Keratinocyte (primary cell): ENCODE measurements around the gene PLAAT2.

Source experiments
- CTCF ChIP-seq, 3 experiments: IDR thresholded peaks in 1 of 3; conservative IDR thresholded peaks in 1 of 3; optimal IDR thresholded peaks in 1 of 3; 2 replicates in 2 of 3; 3 replicates in 1 of 3; pipeline versions ENCODE3 to v1.5.1; 2011; ENCODE audit warnings: low read length in 3 of 3, mild to moderate bottlenecking in 3 of 3, moderate library complexity in 2 of 3, control low read depth in 1 of 3, inconsistent platforms in 1 of 3; ENCODE audit not compliant: insufficient read depth in 2 of 3; ENCODE audit errors: extremely low read depth in 1 of 3
- EZH2 ChIP-seq: IDR thresholded peaks from one replicate; pipeline ENCODE4 v1.6.1; 2012; ENCODE audit warnings: inconsistent platforms, mild to moderate bottlenecking, low read length, moderate library complexity

- TF ChIP-seq CTCF (optimal IDR thresholded peaks at IDR 0.05 in 1 of 3, IDR thresholded peaks at IDR 0.05 in 1 of 3, conservative IDR thresholded peaks at IDR 0.05 in 1 of 3; ENCODE audit: extremely low read depth in 1 of 3, insufficient read depth in 2 of 3, low read length in 3 of 3) (no peak), EZH2 (no peak)
These were observed at the start of gene PLAAT2 for GRCh38 chr11:63563201-63564055.
